HG03439 (cell line): ENCODE results near the gene CCND2.

Experiments
- ATAC-seq: cut with Tn5 transposase; IDR thresholded peaks from one replicate; pipeline ENCODE4 v1.9.1; 2021; ENCODE audit warnings: mild to moderate bottlenecking, moderate library complexity; ENCODE audit not compliant: unreplicated experiment

The CCND2 gene

GRCh38 chr12:4289231-4289878 is 15.8 kb downstream of the CCND2 start:
- ATAC-seq = no peak

GRCh38 chr12:4289998-4290790 is 16.6 kb downstream of the CCND2 start:
- no peak for ATAC-seq

- no peak for ATAC-seq
These were observed 18.9 kb downstream of the CCND2 start for GRCh38 chr12:4292341-4293073.

GRCh38 chr12:4293299-4293965 is 19.9 kb downstream of the CCND2 start:
- ATAC-seq = no peak

- ATAC-seq = no peak
These were observed 20.5 kb downstream of the CCND2 start for GRCh38 chr12:4293966-4294505.

- ATAC-seq = no peak
These were observed 23.2 kb downstream of the CCND2 start for GRCh38 chr12:4296751-4297150.

GRCh38 chr12:4297617-4298016 is 24.1 kb downstream of the CCND2 start:
- ATAC-seq = no peak

GRCh38 chr12:4300883-4301282 is 27.3 kb downstream of the CCND2 start:
- no peak for ATAC-seq

- no peak for ATAC-seq
These were observed 28.5 kb downstream of the CCND2 start for GRCh38 chr12:4301932-4302501.

GRCh38 chr12:4302881-4303280 is 29.3 kb downstream of the CCND2 start:
- ATAC-seq = no peak

GRCh38 chr12:4303750-4304149 is 30.2 kb downstream of the CCND2 start:
- ATAC-seq = no peak

GRCh38 chr12:4307593-4308333 is 34.2 kb downstream of the CCND2 start:
- ATAC-seq = no peak

- ATAC-seq = no peak
These were observed 34.9 kb downstream of the CCND2 start for GRCh38 chr12:4308334-4308950.

- no peak for ATAC-seq
These were observed 38.2 kb downstream of the CCND2 start for GRCh38 chr12:4311776-4312175.

- ATAC-seq = no peak
These were observed 38.7 kb downstream of the CCND2 start for GRCh38 chr12:4312251-4312650.

GRCh38 chr12:4320497-4320852 is 46.9 kb downstream of the CCND2 start:
- ATAC-seq = peak; percentile 44

GRCh38 chr12:4320853-4321701 is 47.5 kb downstream of the CCND2 start, which contains the start of gene TIGAR:
Gene TIGAR, plus strand, starts transcription at chr12:4321213. Its CDS starts 59 bp downstream, at chr12:4321272.
- ATAC-seq = peak; percentile 93

- ATAC-seq = no peak
These were observed 49.2 kb downstream of the CCND2 start for GRCh38 chr12:4322726-4323125.
